Stomach (tissue), 4 donors: ENCODE data around the gene FBXL7.

ENCODE experiments used
- CTCF ChIP-seq, 7 experiments: fragments of 450-650 bp in 4 of 7; fragments of 200-600 bp in 3 of 7; sonication (generic) in 3 of 7; IDR thresholded peaks; one replicate each; pipeline ENCODE4 v1.5.1; 2016 to 2019; ENCODE audit warnings: antibody characterized with exemption in 7 of 7, control low read depth in 2 of 7, mild to moderate bottlenecking in 1 of 7
- EP300 ChIP-seq: sonication (generic); formaldehyde crosslinking; IDR thresholded peaks from one replicate; pipeline ENCODE4 v1.6.1; 2017; ENCODE audit warnings: antibody characterized with exemption
- POLR2A ChIP-seq, 4 donors: fragments of 450-650 bp; IDR thresholded peaks; one replicate each; pipeline ENCODE4 v1.6.1; 2016; ENCODE audit warnings: antibody characterized with exemption in 4 of 4, control low read depth in 2 of 4, mild to moderate bottlenecking in 1 of 4, moderate library complexity in 1 of 4
- POLR2AphosphoS5 ChIP-seq, 3 donors: sonication (generic); formaldehyde crosslinking; IDR thresholded peaks; one replicate each; pipeline ENCODE4 v1.6.1; 2016; ENCODE audit warnings: antibody characterized with exemption in 3 of 3

GRCh38 chr5:15790446-15791018 lies 290.6 kb downstream of the FBXL7 start:
- TF ChIP-seq CTCF (IDR thresholded peaks at IDR 0.05) (no peak), POLR2A (IDR thresholded peaks at IDR 0.05) (no peak), POLR2AphosphoS5 (IDR thresholded peaks at IDR 0.05) (no peak), EP300 (no peak)
